Uterus (tissue), 2 donors: ENCODE measurements around the gene DET1.

ENCODE experiments used
- POLR2A ChIP-seq, 2 donors: fragments of 450-650 bp; IDR thresholded peaks; one replicate each; pipeline ENCODE4 v1.6.1; 2016; ENCODE audit warnings: antibody characterized with exemption in 2 of 2, mild to moderate bottlenecking in 1 of 2, moderate library complexity in 1 of 2
- TF ChIP-seq, protein P1 (sequence below), 4 experiments: fragments of 200-600 bp in 2 of 4; fragments of 450-650 bp in 2 of 4; sonication (generic) in 2 of 4; IDR thresholded peaks; one replicate each; pipeline ENCODE4 v1.5.1; 2016 to 2019; ENCODE audit warnings: antibody characterized with exemption in 4 of 4, mild to moderate bottlenecking in 2 of 4, moderate library complexity in 1 of 4

DNA sequence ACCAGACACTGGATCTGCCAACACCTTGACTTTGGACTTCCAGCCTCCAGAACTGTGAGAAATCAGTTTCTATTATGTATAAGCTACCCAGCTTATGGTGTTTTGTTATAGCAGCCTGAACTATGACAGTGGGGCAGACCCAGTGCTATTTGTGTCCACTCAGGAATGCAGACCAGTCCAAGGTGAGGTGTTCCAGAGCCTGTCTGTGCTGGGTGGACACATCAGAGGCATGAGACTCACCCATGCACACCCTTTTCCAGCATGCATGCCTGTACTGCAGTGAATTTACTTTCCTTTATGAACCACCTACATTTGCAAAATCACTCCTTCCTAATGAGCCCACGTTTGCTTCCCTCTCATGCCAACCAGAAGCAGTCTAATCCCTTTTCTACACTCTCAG, 27.6 kb upstream of the DET1 start:
- TF ChIP-seq, protein P1, sequence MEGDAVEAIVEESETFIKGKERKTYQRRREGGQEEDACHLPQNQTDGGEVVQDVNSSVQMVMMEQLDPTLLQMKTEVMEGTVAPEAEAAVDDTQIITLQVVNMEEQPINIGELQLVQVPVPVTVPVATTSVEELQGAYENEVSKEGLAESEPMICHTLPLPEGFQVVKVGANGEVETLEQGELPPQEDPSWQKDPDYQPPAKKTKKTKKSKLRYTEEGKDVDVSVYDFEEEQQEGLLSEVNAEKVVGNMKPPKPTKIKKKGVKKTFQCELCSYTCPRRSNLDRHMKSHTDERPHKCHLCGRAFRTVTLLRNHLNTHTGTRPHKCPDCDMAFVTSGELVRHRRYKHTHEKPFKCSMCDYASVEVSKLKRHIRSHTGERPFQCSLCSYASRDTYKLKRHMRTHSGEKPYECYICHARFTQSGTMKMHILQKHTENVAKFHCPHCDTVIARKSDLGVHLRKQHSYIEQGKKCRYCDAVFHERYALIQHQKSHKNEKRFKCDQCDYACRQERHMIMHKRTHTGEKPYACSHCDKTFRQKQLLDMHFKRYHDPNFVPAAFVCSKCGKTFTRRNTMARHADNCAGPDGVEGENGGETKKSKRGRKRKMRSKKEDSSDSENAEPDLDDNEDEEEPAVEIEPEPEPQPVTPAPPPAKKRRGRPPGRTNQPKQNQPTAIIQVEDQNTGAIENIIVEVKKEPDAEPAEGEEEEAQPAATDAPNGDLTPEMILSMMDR (IDR thresholded peaks at IDR 0.05): no peak
- TF ChIP-seq POLR2A (IDR thresholded peaks at IDR 0.05): no peak
